ENCODE results near the gene UBE2S.

DNA sequence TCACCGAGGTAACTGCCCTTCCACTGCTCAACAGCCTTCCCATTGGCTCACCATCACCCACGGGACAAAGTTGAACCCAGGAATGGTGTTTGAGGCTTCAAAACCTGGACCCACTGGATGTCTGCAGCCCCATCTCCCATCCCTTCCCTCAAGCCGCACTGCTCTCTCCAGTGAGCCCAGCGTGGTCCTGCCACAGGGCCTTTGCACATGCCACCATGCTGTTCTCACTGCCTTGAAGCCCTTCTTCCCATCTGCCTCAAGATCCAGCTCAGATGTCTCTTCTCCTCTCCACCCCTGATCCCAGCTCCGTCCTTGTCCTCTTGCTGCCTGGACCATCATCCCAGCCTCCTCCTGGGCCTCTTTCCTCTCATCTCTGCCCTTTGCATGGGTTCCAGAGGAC is 31.5 kb upstream of the UBE2S start:
- TF ChIP-seq EZH2 (IDR thresholded peaks at IDR 0.05; ENCODE audit: low read length), result no peak
- TF ChIP-seq, protein P1, sequence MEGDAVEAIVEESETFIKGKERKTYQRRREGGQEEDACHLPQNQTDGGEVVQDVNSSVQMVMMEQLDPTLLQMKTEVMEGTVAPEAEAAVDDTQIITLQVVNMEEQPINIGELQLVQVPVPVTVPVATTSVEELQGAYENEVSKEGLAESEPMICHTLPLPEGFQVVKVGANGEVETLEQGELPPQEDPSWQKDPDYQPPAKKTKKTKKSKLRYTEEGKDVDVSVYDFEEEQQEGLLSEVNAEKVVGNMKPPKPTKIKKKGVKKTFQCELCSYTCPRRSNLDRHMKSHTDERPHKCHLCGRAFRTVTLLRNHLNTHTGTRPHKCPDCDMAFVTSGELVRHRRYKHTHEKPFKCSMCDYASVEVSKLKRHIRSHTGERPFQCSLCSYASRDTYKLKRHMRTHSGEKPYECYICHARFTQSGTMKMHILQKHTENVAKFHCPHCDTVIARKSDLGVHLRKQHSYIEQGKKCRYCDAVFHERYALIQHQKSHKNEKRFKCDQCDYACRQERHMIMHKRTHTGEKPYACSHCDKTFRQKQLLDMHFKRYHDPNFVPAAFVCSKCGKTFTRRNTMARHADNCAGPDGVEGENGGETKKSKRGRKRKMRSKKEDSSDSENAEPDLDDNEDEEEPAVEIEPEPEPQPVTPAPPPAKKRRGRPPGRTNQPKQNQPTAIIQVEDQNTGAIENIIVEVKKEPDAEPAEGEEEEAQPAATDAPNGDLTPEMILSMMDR (optimal IDR thresholded peaks at IDR 0.05 in 1 of 3, IDR thresholded peaks at IDR 0.05 in 1 of 3, conservative IDR thresholded peaks at IDR 0.05 in 1 of 3; ENCODE audit: extremely low read depth in 1 of 3, insufficient read depth in 2 of 3, low read length in 3 of 3), result no peak

Data from keratinocyte (primary cell).